Keratinocyte (primary cell): ENCODE measurements around the gene CABP2. TPM values are rescaled to one million over a fixed set of nuclear protein-coding genes. Genes with fewer than 3 reads are reported as not detected.

Experiments used
- DNase-seq: peaks from one replicate; pipeline ENCODE4 v3.0.0-alpha.2; 2011; ENCODE audit warnings: low read depth, missing footprints, low spot score
- FAIRE-seq: peaks from 2 replicates; lab custom pipeline; 2011; peaks lifted over from hg19 to GRCh38; lab: Jason Lieb, UNC
- H2AFZ ChIP-seq: 2 replicates; pipeline ENCODE4 v1.6.0; 2012; ENCODE audit warnings: low read length, control low read depth, inconsistent platforms; ENCODE audit not compliant: control insufficient read depth
- H3K27ac ChIP-seq: 2 replicates; pipeline ENCODE4 v1.5.1; 2011; ENCODE audit warnings: low read length; ENCODE audit not compliant: control insufficient read depth, insufficient read depth
- H3K27me3 ChIP-seq: 3 replicates; pipeline ENCODE4 v1.6.0; 2011; ENCODE audit warnings: low read length; ENCODE audit not compliant: control insufficient read depth, insufficient read depth; ENCODE audit errors: extremely low read depth
- H3K36me3 ChIP-seq, 2 experiments: 2 replicates in 1 of 2; 3 replicates in 1 of 2; pipeline ENCODE4 v1.5.1; 2011; ENCODE audit warnings: low read length in 2 of 2, mild to moderate bottlenecking in 1 of 2; ENCODE audit not compliant: control insufficient read depth in 2 of 2, insufficient read depth in 2 of 2; ENCODE audit errors: extremely low read depth in 1 of 2
- H3K4me1 ChIP-seq: 3 replicates; pipeline ENCODE4 v1.5.1; 2011; ENCODE audit warnings: low read length; ENCODE audit not compliant: control insufficient read depth, insufficient read depth; ENCODE audit errors: extremely low read depth
- H3K4me2 ChIP-seq: 3 replicates; pipeline ENCODE4 v1.6.0; 2011; ENCODE audit warnings: low read depth, low read length; ENCODE audit not compliant: control insufficient read depth, insufficient read depth; ENCODE audit errors: extremely low read depth
- H3K4me3 ChIP-seq, 3 experiments: fragments of 200-600 bp in 1 of 3; sonication (generic) in 1 of 3; 2 replicates in 2 of 3; 3 replicates in 1 of 3; pipeline ENCODE4 v1.5.1; 2011 to 2016; ENCODE audit warnings: low read length in 3 of 3, mild to moderate bottlenecking in 3 of 3, control low read depth in 2 of 3, inconsistent platforms in 1 of 3, low read depth in 1 of 3, mixed read lengths in 1 of 3, mixed run types in 1 of 3, moderate library complexity in 1 of 3; ENCODE audit not compliant: control insufficient read depth in 2 of 3, insufficient read depth in 2 of 3; ENCODE audit errors: extremely low read depth in 1 of 3
- H3K79me2 ChIP-seq: 2 replicates; pipeline ENCODE4 v1.6.0; 2012; ENCODE audit warnings: low read length; ENCODE audit not compliant: control insufficient read depth, insufficient read depth
- H3K9ac ChIP-seq: 3 replicates; pipeline ENCODE4 v1.6.0; 2011; ENCODE audit warnings: low read length; ENCODE audit not compliant: control insufficient read depth, insufficient read depth; ENCODE audit errors: extremely low read depth
- H3K9me1 ChIP-seq: 3 replicates; pipeline ENCODE4 v1.6.0; 2011; ENCODE audit warnings: low read length; ENCODE audit not compliant: control insufficient read depth, insufficient read depth; ENCODE audit errors: extremely low read depth
- H3K9me3 ChIP-seq: 2 replicates; pipeline ENCODE4 v1.5.1; 2012; ENCODE audit warnings: low read depth, low read length; ENCODE audit not compliant: control insufficient read depth
- H4K20me1 ChIP-seq: 3 replicates; pipeline ENCODE4 v1.6.0; 2011; ENCODE audit warnings: low read length; ENCODE audit not compliant: control insufficient read depth, insufficient read depth; ENCODE audit errors: extremely low read depth
- EZH2 ChIP-seq: IDR thresholded peaks from one replicate; pipeline ENCODE4 v1.6.1; 2012; ENCODE audit warnings: inconsistent platforms, mild to moderate bottlenecking, low read length, moderate library complexity
- dilution Hi-C: fragments of 300-500 bp; cut with MboI; formaldehyde crosslinking; loops from one replicate; pipeline ENCODE4 v1.7.0; 2020; ENCODE audit warnings: low sequenced_read_pairs; ENCODE audit not compliant: extremely low pct_ligation_motif_present
- polyA plus RNA-seq, 5 experiments: library from polyadenylated mRNA; depleted of rRNA in 3 of 5; stranded (reverse) in 3 of 5; stranded (forward) in 1 of 5; unstranded in 1 of 5; fragments of >200 nt; gene quantifications; 1 replicate in 1 of 5; 2 replicates in 3 of 5; 3 replicates in 1 of 5; pipeline versions ENCODE4 v1.2.1 to v1.2.3, GENCODE V29; 2011 to 2012; ENCODE audit warnings: missing spikeins in 2 of 5, low read depth in 1 of 5, low replicate concordance in 1 of 5
- TF ChIP-seq, protein P1 (sequence below), 3 experiments: IDR thresholded peaks in 1 of 3; conservative IDR thresholded peaks in 1 of 3; optimal IDR thresholded peaks in 1 of 3; 2 replicates in 2 of 3; 3 replicates in 1 of 3; pipeline versions ENCODE3 to v1.5.1; 2011; ENCODE audit warnings: low read length in 3 of 3, mild to moderate bottlenecking in 3 of 3, moderate library complexity in 2 of 3, control low read depth in 1 of 3, inconsistent platforms in 1 of 3; ENCODE audit not compliant: insufficient read depth in 2 of 3; ENCODE audit errors: extremely low read depth in 1 of 3

Gene CABP2
- polyA plus RNA-seq, 1 donor (not counting 4 experiments of a cell fraction or from before 2014, with no cell fraction given): not detected

DNA sequence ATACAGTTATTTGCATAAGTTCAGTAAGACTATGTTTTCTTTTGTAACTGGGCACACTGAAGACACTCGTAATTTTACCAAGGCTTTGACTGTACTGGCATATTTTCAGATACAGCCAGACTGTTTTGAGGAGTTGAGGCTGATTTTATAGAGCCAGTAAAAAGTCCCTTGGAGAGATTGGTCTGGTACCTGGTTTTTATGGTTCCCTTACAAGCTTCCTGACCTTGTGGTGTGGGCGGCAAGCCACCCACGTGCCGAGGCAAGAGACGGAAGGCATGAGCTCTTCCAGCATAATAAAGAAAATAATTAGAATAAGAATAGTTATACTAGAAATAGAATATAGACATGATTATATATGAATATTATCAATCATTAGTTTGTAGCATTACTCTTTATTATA, 49.1 kb upstream of the CABP2 start:
- H3K27ac ChIP-seq: no peak overlapping the region
- H3K9me3 ChIP-seq: no peaks in the 10 kb centered on the region
- H3K36me3 ChIP-seq: no peaks in the 10 kb centered on the region
- DNase-seq (no peak), FAIRE-seq (no peak)
- no peak overlapping the region for H3K4me3 ChIP-seq
- H3K9me1 ChIP-seq: no peaks in the 10 kb centered on the region
- no peaks in the 10 kb centered on the region for H4K20me1 ChIP-seq
- no peak overlapping the region for H2AFZ ChIP-seq
- no peak for TF ChIP-seq EZH2
- TF ChIP-seq, protein P1, sequence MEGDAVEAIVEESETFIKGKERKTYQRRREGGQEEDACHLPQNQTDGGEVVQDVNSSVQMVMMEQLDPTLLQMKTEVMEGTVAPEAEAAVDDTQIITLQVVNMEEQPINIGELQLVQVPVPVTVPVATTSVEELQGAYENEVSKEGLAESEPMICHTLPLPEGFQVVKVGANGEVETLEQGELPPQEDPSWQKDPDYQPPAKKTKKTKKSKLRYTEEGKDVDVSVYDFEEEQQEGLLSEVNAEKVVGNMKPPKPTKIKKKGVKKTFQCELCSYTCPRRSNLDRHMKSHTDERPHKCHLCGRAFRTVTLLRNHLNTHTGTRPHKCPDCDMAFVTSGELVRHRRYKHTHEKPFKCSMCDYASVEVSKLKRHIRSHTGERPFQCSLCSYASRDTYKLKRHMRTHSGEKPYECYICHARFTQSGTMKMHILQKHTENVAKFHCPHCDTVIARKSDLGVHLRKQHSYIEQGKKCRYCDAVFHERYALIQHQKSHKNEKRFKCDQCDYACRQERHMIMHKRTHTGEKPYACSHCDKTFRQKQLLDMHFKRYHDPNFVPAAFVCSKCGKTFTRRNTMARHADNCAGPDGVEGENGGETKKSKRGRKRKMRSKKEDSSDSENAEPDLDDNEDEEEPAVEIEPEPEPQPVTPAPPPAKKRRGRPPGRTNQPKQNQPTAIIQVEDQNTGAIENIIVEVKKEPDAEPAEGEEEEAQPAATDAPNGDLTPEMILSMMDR (optimal IDR thresholded peaks at IDR 0.05 in 1 of 3, IDR thresholded peaks at IDR 0.05 in 1 of 3, conservative IDR thresholded peaks at IDR 0.05 in 1 of 3; ENCODE audit: extremely low read depth in 1 of 3, insufficient read depth in 2 of 3, low read length in 3 of 3): no peak
- dilution Hi-C loops: no loop called here
- H3K9ac ChIP-seq: no peak overlapping the region
- no peak overlapping the region for H3K4me2 ChIP-seq
- H3K79me2 ChIP-seq: no peaks in the 10 kb centered on the region
- no peaks in the 10 kb centered on the region for H3K27me3 ChIP-seq
- H3K4me1 ChIP-seq: no peaks in the 10 kb centered on the region

DNA sequence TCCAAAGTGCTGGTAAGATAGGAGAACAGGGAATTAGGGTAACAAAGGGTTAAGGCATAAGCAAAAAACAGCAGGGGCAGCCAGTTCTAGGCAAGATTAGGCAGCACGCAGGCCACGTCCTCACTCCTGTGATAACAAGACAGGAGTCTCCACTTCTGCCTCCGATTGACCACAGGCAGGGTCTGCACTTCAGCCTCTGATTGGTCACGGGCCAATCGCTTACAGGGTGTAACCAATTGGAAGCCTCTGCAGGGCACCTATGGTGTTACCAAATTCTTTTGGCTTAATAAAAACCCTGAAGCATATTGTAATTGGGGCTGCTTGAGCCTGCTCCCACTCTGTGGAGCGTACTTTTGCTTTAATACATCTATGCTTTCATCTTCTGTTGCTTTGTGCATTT, 48.2 kb upstream of the CABP2 start:
- Histone ChIP-seq H3K4me3 (no peak overlapping the region), H3K9me1 (no peaks in the 10 kb centered on the region), H3K36me3 (no peaks in the 10 kb centered on the region), H3K27me3 (no peaks in the 10 kb centered on the region), H3K79me2 (no peaks in the 10 kb centered on the region), H3K9ac (no peak overlapping the region), H3K4me1 (no peaks in the 10 kb centered on the region), H3K9me3 (no peaks in the 10 kb centered on the region), H3K4me2 (no peak overlapping the region), H2AFZ (no peak overlapping the region), H4K20me1 (no peaks in the 10 kb centered on the region), H3K27ac (no peak overlapping the region)
- dilution Hi-C loops: no loop called here
- FAIRE-seq (no peak), DNase-seq (no peak)
- TF ChIP-seq, protein P1 (optimal IDR thresholded peaks at IDR 0.05 in 1 of 3, IDR thresholded peaks at IDR 0.05 in 1 of 3, conservative IDR thresholded peaks at IDR 0.05 in 1 of 3; ENCODE audit: extremely low read depth in 1 of 3, insufficient read depth in 2 of 3, low read length in 3 of 3): no peak
- no peak for TF ChIP-seq EZH2
